KMS-11 (cell line): ENCODE data around the gene ZBTB48.

ENCODE experiments used
- H2AFZ ChIP-seq: fragments of 200-600 bp; sonication (generic); 2 replicates; pipeline ENCODE4 v1.6.1; 2016; ENCODE audit warnings: antibody characterized with exemption, mixed run types, low read depth
- H3K27ac ChIP-seq: fragments of 200-600 bp; sonication (generic); 2 replicates; pipeline ENCODE4 v1.6.1; 2016; ENCODE audit warnings: mild to moderate bottlenecking, mixed run types
- H3K27me3 ChIP-seq: fragments of 200-600 bp; sonication (generic); 2 replicates; pipeline ENCODE4 v1.6.1; 2017; ENCODE audit warnings: mild to moderate bottlenecking, low read depth, mixed run types, moderate library complexity; ENCODE audit not compliant: insufficient read depth
- H3K36me3 ChIP-seq: fragments of 200-600 bp; sonication (generic); 2 replicates; pipeline ENCODE4 v1.6.1; 2017; ENCODE audit warnings: mild to moderate bottlenecking, mixed run types; ENCODE audit not compliant: insufficient read depth
- H3K4me1 ChIP-seq: fragments of 200-600 bp; sonication (generic); 2 replicates; pipeline ENCODE4 v1.6.1; 2016; ENCODE audit warnings: mild to moderate bottlenecking, low read depth, mixed run types; ENCODE audit not compliant: poor library complexity, severe bottlenecking
- H3K4me2 ChIP-seq: fragments of 200-600 bp; sonication (generic); 2 replicates; pipeline ENCODE4 v1.7.0; 2016; ENCODE audit warnings: mild to moderate bottlenecking, mixed run types
- H3K4me3 ChIP-seq: fragments of 200-600 bp; sonication (generic); IDR thresholded peaks from 2 replicates; pipeline ENCODE4 v1.6.1; 2017; ENCODE audit warnings: low read depth, low read length, mixed read lengths; ENCODE audit not compliant: insufficient read depth
- H3K79me2 ChIP-seq: fragments of 200-600 bp; sonication (generic); 2 replicates; pipeline ENCODE4 v1.6.1; 2016; ENCODE audit warnings: low read depth, mixed run types; ENCODE audit not compliant: insufficient read depth
- H3K9ac ChIP-seq: fragments of 200-600 bp; sonication (generic); 2 replicates; pipeline ENCODE4 v1.6.1; 2016; ENCODE audit warnings: mild to moderate bottlenecking, mixed run types
- H4K20me1 ChIP-seq: fragments of 200-600 bp; sonication (generic); 2 replicates; pipeline ENCODE4 v1.6.1; 2016; ENCODE audit warnings: mild to moderate bottlenecking, mixed run types; ENCODE audit not compliant: insufficient read depth
- TF ChIP-seq, protein P1 (sequence below): fragments of 200-600 bp; sonication (generic); conservative IDR thresholded peaks from 2 replicates; pipeline ENCODE4 v1.6.1; 2017; ENCODE audit warnings: low read depth, mild to moderate bottlenecking, antibody characterized with exemption, low read length, moderate library complexity, mixed read lengths

Gene ZBTB48

DNA sequence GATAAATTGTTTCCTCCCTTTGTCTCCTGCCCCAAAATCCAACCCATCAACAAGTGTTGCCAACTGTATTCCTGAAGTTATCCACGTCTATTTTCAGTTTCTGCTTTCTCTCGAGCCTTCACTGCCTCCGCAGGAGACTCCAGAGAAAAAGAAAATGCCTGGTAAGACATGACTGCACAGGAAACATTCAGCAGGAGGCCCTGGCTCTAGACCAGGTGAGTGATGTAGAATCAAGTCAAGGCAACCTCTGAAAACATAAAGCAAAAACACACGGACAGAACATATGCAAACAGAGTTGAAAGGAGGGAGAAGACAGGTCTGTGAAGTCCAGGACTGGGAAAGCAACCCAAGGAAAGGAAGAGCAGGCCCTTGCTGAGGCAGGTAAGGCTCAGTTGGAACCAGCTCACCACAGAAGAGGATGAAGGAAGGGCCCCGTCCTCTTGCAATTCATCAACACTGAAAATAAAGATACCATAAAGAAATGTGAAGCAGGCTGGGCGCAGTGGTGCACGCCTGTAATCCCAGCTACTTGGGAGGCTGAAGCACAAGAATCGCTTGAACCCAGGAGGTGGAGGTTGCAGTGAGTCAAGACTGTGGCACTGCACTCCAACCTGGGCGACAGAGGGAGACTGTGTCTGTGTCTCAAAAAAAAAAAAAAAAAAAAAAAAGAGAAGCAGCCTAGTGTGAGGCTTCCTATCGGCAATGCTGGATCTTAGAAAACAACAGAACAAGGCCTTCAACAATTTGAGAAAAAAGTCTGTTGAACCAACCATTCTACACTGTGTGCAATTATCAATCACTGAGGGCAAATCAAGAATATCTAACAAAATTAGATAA is 34.3 kb upstream of the ZBTB48 start:
- H3K79me2 ChIP-seq, result no peaks in the 10 kb centered on the region; the same call in 1 of the 2 replicates
- H3K27me3 ChIP-seq, result no peaks in the 10 kb centered on the region
- H3K27ac ChIP-seq, result no peak overlapping the region
- no peaks in the 10 kb centered on the region for H4K20me1 ChIP-seq
- H3K9ac ChIP-seq, result no peak overlapping the region
- TF ChIP-seq, protein P1, sequence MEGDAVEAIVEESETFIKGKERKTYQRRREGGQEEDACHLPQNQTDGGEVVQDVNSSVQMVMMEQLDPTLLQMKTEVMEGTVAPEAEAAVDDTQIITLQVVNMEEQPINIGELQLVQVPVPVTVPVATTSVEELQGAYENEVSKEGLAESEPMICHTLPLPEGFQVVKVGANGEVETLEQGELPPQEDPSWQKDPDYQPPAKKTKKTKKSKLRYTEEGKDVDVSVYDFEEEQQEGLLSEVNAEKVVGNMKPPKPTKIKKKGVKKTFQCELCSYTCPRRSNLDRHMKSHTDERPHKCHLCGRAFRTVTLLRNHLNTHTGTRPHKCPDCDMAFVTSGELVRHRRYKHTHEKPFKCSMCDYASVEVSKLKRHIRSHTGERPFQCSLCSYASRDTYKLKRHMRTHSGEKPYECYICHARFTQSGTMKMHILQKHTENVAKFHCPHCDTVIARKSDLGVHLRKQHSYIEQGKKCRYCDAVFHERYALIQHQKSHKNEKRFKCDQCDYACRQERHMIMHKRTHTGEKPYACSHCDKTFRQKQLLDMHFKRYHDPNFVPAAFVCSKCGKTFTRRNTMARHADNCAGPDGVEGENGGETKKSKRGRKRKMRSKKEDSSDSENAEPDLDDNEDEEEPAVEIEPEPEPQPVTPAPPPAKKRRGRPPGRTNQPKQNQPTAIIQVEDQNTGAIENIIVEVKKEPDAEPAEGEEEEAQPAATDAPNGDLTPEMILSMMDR, result no peak
- H3K4me3 ChIP-seq, result no peak overlapping the region
- H3K4me1 ChIP-seq, result no peaks in the 10 kb centered on the region
- H2AFZ ChIP-seq, result no peak overlapping the region
- H3K4me2 ChIP-seq, result no peak overlapping the region
- H3K36me3 ChIP-seq, result peaks cover 29% of the 10 kb centered on the region; the same call in 1 of the 2 replicates

DNA sequence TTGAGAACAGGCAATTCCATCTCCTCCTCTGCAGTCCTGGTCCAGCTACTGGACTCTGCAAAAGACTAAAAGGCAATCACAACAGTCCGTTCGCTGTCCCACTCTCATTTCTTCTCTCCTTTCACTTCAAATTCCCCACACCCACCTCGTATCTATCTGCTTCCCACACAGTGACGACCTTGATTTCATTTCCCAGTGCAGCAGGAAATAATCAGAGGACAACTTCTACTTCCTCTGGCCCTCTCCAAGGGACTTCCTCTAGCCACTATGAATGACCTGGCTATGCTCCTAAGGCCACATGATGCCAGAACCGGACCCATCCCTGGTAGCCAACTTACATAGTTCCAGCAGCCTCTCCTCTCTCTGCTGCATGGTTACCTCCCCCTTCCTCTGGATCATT is 33.5 kb upstream of the ZBTB48 start:
- Histone ChIP-seq H3K9ac (no peak overlapping the region), H3K4me2 (no peak overlapping the region), H3K79me2 (no peaks in the 10 kb centered on the region; the same call in 1 of the 2 replicates), H2AFZ (no peak overlapping the region), H3K4me3 (no peak overlapping the region), H3K4me1 (no peaks in the 10 kb centered on the region), H3K27me3 (no peaks in the 10 kb centered on the region), H3K36me3 (peaks cover 29% of the 10 kb centered on the region; the same call in 1 of the 2 replicates), H4K20me1 (no peaks in the 10 kb centered on the region), H3K27ac (no peak overlapping the region)
- TF ChIP-seq, protein P1, result no peak

DNA sequence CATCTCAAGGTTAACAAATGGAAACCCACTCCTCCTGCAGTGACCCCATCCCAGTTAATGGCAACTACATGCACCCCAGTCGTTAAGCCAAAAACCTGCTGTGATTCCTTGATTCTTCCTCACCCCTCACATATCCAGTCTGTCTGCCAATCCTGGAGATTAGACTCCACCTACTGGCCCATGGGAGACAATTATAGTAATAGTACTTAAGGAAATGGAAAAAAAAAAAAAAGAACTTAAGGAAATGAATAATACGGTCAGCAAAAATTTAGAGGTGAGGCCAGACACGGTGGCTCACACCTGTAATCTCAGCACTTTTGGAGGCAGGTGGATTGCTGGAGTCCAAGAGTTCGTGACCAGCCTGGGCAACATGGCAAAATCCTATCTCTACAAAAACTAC is 32.5 kb upstream of the ZBTB48 start:
- TF ChIP-seq, protein P1, result 0 out of 2 replicates have a peak, but pooled peaks have one; percentile 20
- Histone ChIP-seq H3K27ac (no peak overlapping the region), H3K9ac (no peak overlapping the region), H3K4me3 (no peak overlapping the region), H3K4me2 (no peak overlapping the region), H4K20me1 (no peaks in the 10 kb centered on the region), H3K4me1 (no peaks in the 10 kb centered on the region), H2AFZ (no peak overlapping the region), H3K79me2 (no peaks in the 10 kb centered on the region; the same call in 1 of the 2 replicates), H3K27me3 (no peaks in the 10 kb centered on the region), H3K36me3 (peaks cover 29% of the 10 kb centered on the region; the same call in 1 of the 2 replicates)

DNA sequence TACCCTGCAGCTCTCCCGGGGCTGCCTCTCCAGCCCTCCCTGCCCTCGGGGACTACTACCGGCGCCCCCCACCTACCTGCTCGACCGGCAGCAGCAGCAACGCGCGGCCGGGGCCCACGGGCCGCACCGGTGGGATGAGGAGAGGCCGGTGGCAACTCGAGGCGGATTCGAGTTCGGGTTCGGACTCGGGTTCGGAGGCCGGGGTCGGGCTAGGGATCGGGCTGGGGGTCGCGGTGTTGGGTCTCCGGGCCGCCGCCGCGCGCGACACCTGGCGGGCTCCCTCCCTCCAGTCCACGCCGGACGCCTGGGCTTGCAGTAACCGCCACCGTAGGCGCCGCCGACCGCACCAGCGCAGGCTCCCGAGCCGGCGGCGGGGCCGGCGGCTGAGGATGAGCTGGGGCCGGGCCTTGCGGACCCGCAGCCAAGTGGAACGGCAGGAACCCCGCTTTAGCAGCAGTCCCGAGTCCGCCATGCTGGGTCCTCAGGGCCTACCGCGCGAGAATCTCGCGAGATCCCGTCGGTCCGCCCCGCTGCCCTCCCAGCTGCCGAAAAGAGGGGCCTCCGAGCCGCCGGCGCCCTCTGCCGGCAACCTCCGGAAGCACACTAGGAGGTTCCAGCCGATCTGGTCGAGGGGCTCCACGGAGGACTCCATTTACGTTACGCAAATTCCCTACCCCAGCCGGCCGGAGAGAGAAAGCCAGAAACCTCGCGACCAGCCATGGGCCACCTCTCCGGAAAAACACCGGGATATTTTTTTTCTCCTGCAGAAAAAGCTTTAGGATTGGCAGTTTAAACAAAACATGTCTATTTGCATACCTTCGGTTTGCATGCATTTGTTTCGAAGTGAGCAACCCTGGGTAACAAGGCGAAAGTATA is 25.5 kb upstream of the ZBTB48 start, which contains the start of gene NOL9:
Gene NOL9, minus strand, starts transcription at position 483 of the 876 bp plus-strand sequence. Its CDS starts 11 bp downstream, at position 472.
- H3K4me3 ChIP-seq, result peak within 1 kb of the TSS; percentile 83
- H3K4me2 ChIP-seq, result peak within 1 kb of the TSS; percentile 74
- H4K20me1 ChIP-seq, result no peaks in the 10 kb centered on the region
- H2AFZ ChIP-seq, result peak within 1 kb of the TSS; percentile 99
- TF ChIP-seq, protein P1, result peak; percentile 94
- peaks cover 7% of the 10 kb centered on the region; the same call in 1 of the 2 replicates for H3K36me3 ChIP-seq
- H3K9ac ChIP-seq, result peak within 1 kb of the TSS; percentile 92
- peak within 1 kb of the TSS; percentile 52 for H3K27ac ChIP-seq
- H3K27me3 ChIP-seq, result no peaks in the 10 kb centered on the region
- H3K4me1 ChIP-seq, result peaks cover 18% of the 10 kb centered on the region
- H3K79me2 ChIP-seq, result peaks cover 19% of the 10 kb centered on the region
